HG02943 (cell line): ENCODE results near the gene MAN1A1.

Experiments
- ATAC-seq: cut with Tn5 transposase; IDR thresholded peaks from one replicate; pipeline ENCODE4 v1.9.1; 2021; ENCODE audit warnings: mild to moderate bottlenecking, low read depth, moderate library complexity; ENCODE audit not compliant: unreplicated experiment

Gene MAN1A1

GRCh38 chr6:119280080-119280479 lies 69.5 kb downstream of the MAN1A1 start:
- no peak for ATAC-seq

GRCh38 chr6:119278625-119279024 lies 70.9 kb downstream of the MAN1A1 start:
- no peak for ATAC-seq

GRCh38 chr6:119277052-119277451 lies 72.5 kb downstream of the MAN1A1 start:
- ATAC-seq: no peak

DNA sequence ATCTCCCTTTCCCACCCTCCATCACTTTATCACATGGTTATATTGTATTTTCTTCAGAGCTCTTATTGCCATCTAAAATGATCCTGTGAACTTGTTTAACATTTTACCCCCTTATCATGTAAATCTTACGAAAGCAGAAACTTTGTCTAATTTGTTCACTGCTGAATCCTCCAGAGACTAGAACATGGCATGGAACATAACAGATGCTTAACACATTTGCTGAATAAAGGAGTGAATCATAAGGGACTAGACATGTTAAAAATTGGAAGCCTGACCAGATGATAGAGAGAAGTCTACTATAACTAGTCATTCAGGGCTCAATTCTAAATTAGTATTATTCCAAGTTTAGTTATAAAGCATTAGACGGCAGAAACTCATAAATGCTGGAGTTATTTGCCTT lies 73.3 kb downstream of the MAN1A1 start:
- ATAC-seq: no peak

DNA sequence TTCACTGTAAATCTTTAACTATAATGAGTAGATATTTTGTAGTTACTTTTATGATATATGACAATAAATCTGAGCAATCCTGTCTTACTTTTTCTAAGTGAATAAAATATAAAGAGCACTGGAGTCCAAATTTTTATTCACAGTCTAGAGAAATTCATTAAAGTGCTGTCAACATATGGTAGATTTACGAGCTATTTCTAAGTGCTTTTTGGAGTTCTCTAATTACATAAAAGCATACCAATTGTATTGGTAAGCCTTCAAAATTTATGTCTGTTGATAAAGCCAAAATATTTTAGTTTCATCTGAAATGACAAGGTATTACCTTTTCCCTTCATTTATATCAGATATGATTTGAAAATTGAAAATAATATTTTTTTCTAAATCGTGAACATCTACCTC lies 75.4 kb downstream of the MAN1A1 start:
- ATAC-seq: no peak

- no peak for ATAC-seq
Measured at GRCh38 chr6:119273272-119274196, 76.0 kb downstream of the MAN1A1 start.

- no peak for ATAC-seq
Measured at GRCh38 chr6:119270545-119270944, 79.0 kb downstream of the MAN1A1 start.

DNA sequence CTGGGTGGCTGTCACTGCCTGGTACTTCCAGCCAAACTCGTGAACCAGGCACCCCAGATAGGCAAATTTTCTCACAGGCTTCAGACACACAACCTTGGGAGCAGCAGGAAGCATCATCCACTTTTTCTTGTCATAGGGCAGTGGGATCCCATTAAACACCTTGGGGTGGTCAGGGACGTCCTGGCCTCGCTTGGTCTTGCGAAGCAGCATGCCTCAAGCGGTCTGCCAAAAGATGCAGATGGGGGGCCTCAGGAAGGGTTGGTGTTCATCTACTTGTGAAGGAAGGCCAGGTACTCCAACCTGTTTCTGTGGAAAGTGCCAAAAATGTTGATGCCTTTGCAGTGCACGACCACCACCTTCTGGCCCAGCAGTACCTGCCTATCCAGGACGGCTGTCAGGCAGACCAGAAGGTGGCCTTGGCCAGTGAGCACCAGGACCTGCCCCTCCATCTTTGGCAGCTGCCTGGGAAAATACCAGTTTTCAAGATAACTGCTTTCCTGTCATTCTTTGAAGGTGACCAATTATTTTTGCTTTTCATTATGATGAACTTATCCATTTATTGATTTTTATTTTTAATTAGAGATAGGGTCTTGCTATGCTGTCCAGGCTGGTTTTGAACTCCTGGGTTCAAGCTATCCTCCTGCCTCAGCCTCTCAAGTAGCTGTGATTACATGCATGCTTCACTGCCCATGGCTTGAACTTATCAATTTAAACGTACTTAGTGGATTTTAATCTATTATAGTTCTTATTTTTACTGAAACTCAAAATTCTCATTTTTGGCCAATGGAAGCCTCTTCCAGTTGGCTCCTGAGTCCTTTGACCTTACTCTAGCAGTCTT lies 80.1 kb downstream of the MAN1A1 start:
- ATAC-seq: no peak

- no peak for ATAC-seq
Measured at GRCh38 chr6:119267126-119267905, 82.2 kb downstream of the MAN1A1 start.

DNA sequence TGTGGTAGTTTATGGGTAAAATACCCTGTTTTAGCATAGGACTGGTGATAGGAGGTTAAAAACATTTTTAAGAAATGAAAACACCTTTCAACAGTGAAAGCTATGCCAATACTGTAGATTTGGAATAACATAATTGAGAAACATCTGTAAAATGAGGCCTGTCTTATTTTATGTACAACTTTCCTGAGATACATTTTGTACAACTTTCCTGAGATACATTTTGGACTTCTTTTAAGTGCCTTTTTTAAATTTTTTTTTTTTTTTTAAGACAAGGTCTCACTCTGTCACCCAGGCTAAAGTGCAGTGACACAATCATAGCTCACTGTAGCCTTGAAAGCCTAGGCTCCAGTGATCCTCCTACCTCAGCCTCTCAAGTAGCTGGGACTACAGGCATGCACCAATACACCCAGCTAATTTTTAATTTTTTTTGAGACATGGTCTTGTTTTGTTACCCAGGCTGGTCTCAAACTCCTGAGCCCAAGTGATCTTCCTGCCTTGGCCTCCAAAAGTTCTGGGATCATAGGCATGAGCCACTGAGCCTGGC lies 84.6 kb downstream of the MAN1A1 start:
- no peak for ATAC-seq

- no peak for ATAC-seq
Measured at GRCh38 chr6:119262612-119263011, 86.9 kb downstream of the MAN1A1 start.

- no peak for ATAC-seq
Measured at GRCh38 chr6:119261944-119262284, 87.6 kb downstream of the MAN1A1 start.

DNA sequence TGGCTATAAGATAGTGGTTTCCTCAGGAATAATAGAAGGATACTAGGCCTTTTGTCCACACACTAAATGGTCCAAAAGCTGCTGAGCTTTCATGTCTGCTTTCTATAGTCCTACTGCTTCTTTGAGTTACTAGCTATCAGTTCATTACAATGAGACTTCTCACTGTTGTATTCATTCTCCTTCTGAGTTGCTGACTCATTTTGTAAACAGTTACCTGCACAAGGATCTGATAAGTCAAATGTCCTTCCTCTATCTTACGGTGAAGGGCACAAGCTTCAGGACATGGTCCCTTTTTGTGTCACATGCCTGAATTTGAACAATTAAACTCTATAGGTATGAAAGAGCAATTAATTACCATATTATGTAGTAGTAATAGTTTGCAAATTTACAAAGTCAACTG lies 90.5 kb downstream of the MAN1A1 start:
- ATAC-seq: no peak

DNA sequence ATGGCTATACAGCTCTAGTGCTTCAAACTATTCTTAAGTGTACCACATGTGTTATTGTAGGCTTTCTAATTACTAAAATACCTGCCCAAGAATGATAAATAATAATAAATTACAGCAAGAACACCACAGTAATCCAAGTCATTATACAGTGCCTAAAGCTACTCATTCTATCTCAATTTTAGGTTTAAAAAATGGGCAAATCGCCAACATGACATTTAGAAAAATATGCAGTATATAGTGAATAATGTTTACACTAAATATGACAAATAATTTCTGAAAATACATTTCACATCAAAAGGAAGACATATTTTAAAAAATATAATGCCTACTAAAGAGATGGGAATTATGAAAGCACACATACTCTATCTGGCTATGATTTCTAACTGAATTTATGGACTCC lies 91.8 kb downstream of the MAN1A1 start:
- no peak for ATAC-seq

GRCh38 chr6:119256978-119257462 lies 92.5 kb downstream of the MAN1A1 start:
- ATAC-seq: no peak

DNA sequence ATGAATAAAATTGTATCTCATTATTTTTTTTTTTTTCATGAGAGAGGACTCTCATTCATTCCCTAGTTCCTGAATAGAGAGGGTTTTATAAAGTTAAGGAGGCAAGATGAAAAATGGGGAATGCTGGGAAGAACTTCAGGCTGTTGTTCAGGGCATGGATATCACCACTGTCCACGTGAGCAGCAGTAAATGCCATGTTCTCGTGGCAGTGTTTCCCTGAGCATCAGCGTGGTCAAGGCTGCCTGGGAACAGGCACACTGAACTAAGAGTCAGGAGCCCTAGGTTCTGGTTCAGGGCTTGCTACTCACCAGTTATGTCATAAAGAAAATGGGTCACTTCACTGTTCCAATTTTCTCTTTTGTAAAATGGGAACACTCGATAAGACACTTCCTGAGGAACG lies 93.2 kb downstream of the MAN1A1 start:
- ATAC-seq: no peak

DNA sequence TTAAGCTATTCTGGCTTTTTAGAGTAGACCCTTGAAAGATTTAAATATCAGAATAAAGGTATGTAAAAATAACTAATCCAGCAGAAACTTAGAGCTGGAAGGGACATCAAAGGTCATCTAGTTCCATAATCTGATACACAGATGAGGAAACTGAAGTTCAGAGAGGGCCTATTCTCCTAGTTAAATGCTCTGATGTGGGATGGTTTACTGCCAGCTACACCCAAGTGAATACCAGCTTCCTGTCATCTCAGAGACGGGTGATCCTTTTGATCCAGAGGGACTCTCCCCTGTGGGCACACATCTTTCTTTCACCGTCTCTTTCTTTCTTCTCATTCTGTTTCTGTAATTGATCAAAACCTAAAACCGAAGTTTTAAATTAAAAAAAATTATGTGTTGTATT lies 94.1 kb downstream of the MAN1A1 start:
- ATAC-seq: no peak

DNA sequence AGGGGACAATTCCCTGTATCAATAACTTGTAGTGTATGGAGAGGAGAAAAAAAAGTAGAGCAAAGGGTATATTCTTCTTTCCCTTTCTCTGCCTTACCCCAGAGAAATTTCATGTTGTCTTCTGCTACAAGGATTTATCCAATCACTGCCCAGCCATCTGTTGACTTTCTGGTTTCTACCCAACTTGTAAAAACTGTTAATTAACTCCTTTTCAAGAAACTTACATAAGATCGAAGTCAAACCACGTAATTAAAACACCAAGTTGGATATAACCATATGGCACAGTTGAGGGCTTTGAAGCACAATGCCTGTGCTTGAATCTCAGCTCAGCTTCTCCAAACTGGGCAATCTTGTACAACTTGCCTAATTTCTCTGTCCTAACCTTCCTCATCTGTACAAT lies 99.5 kb downstream of the MAN1A1 start:
- ATAC-seq: no peak

DNA sequence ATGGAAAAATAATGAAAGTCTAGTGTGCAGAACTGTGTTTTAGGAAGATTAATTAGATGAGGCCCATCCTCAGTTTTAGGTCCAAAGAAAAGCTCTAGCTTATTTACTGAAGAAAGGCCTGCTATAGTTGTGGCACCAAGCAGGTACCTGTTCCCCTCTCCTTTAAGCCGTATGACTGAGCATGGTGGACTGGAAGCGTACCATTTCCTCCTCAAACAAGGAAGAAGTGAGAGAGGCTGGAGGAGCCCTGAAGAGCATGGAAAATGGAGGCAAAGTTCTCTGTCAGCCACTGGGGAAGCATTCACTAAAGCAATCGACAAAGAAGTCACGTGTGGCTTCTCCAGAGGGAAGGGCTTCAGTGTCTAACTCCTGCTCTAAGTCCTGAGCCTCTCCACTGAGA lies 100.2 kb downstream of the MAN1A1 start:
- no peak for ATAC-seq

- no peak for ATAC-seq
Measured at GRCh38 chr6:119247504-119247903, 102.1 kb downstream of the MAN1A1 start.
